Measurements from ENCODE around the gene RBFOX1.

RBFOX1 gene

DNA sequence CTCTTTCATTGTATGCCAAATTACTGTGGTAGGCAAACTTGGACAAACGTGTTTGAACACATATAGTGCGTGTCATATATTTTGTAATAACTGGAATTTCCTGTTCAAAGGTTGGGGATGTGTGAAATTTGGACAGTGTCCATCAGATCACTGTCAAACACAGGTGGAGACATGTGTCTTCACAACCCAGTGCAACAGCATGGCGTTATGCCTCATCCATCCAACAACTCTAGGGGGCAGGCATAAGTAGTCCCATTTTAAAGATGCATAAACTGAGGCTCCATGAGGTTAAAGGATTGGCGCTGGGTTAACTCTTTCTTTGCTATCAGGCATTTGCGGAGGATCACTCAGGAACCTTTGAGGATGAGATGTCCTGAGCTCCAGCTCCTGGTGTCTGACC is 103.7 kb downstream of the RBFOX1 start:
- Histone ChIP-seq H3K27ac (no peak overlapping the region), H3K36me3 (replicated peaks) (no peaks in the 10 kb centered on the region), H3K27me3 (replicated peaks) (no peaks in the 10 kb centered on the region), H3K4me3 (ENCODE audit: low read depth, low read length) (no peak overlapping the region)
- in situ Hi-C loops (cut with HindIII; ENCODE audit: low pct_ligation_motif_present, low sequenced_read_pairs): no loop called here
- DNase-seq: no peak
- TF ChIP-seq, protein P1, sequence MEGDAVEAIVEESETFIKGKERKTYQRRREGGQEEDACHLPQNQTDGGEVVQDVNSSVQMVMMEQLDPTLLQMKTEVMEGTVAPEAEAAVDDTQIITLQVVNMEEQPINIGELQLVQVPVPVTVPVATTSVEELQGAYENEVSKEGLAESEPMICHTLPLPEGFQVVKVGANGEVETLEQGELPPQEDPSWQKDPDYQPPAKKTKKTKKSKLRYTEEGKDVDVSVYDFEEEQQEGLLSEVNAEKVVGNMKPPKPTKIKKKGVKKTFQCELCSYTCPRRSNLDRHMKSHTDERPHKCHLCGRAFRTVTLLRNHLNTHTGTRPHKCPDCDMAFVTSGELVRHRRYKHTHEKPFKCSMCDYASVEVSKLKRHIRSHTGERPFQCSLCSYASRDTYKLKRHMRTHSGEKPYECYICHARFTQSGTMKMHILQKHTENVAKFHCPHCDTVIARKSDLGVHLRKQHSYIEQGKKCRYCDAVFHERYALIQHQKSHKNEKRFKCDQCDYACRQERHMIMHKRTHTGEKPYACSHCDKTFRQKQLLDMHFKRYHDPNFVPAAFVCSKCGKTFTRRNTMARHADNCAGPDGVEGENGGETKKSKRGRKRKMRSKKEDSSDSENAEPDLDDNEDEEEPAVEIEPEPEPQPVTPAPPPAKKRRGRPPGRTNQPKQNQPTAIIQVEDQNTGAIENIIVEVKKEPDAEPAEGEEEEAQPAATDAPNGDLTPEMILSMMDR (IDR thresholded peaks at IDR 0.05; ENCODE audit: low read depth, low read length, missing control alignments): no peak

DNA sequence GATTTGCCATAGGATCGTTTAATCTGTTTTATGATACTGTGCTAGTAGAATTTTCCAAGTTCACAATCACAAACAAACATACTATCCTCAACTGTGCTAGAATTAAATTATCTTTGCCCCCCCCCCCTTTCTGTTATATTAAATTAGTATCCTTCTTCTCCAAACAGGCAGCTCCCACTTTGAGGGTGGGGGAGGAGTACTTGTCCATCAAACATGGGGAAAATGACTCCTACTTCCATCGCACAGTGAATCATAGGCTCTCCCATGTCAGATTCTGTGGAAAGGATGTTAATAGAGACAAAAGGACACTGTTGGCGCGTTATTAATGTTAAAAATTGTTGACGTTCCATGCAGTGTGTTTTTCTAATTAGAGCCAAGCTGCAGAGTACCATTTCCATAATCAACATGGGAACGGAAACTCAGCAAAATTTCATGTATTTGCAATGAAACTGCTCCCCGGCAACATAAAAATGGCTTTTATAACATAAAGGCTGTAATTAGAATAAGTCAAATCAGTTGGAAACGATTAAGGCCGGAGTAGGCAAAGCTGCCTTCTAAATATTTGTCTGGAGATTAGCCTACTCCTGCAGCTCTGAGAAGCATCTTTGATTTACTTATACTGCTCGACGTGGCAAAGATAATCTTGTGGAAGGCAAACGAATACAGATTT is 104.6 kb downstream of the RBFOX1 start:
- Histone ChIP-seq H3K27me3 (replicated peaks) (no peaks in the 10 kb centered on the region), H3K27ac (no peak overlapping the region), H3K4me3 (ENCODE audit: low read depth, low read length) (no peak overlapping the region), H3K36me3 (replicated peaks) (no peaks in the 10 kb centered on the region)
- in situ Hi-C loops (cut with HindIII; ENCODE audit: low pct_ligation_motif_present, low sequenced_read_pairs): no loop called here
- TF ChIP-seq, protein P1 (IDR thresholded peaks at IDR 0.05; ENCODE audit: low read depth, low read length, missing control alignments): no peak
- DNase-seq: no peak

DNA sequence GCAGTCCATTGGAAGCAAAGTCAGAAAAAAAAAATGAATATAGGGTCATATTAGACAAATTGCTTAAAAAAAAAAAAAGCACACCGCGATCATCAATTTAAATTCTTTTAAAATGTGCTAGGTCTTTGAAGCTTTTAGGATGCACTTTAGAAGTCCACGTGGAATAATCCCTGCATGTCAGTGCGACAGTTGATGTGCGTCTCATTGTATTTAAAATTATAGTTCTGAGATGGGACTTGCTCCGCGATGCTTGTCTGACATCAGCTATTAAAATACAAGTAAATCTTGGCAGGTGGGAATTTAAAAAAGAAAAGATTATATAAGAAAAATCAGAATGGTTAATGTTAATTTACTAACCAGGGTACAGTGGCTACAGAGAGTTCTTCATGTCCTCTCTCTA is 105.2 kb downstream of the RBFOX1 start:
- Histone ChIP-seq H3K4me3 (ENCODE audit: low read depth, low read length) (no peak overlapping the region), H3K36me3 (replicated peaks) (no peaks in the 10 kb centered on the region), H3K27me3 (replicated peaks) (no peaks in the 10 kb centered on the region), H3K27ac (no peak overlapping the region)
- in situ Hi-C loops (cut with HindIII; ENCODE audit: low pct_ligation_motif_present, low sequenced_read_pairs): no loop called here
- DNase-seq: no peak
- TF ChIP-seq, protein P1 (IDR thresholded peaks at IDR 0.05; ENCODE audit: low read depth, low read length, missing control alignments): no peak

DNA sequence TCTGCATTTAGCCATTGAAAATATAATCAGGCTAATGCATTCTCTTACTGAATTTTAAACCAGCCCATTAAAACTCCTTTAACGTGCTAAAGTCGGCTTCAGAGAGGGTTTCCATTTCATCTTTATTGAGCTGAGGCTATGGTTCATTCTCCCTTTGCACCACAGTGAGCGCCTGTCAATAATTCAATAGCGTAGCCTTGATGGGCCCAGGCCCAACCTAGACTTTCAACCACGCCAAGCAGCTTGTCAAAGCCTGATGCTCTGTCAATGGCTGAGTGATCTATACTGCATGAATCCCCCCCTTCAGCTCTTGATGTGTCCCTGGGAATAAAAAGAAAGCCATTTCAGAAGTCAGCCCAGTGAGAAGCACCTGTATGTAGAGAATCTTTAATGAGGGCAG is 106.0 kb downstream of the RBFOX1 start:
- no peak for DNase-seq
- in situ Hi-C loops (cut with HindIII; ENCODE audit: low pct_ligation_motif_present, low sequenced_read_pairs): no loop called here
- Histone ChIP-seq H3K4me3 (ENCODE audit: low read depth, low read length) (no peak overlapping the region), H3K27me3 (replicated peaks) (no peaks in the 10 kb centered on the region), H3K36me3 (replicated peaks) (no peaks in the 10 kb centered on the region), H3K27ac (no peak overlapping the region)
- TF ChIP-seq, protein P1 (IDR thresholded peaks at IDR 0.05; ENCODE audit: low read depth, low read length, missing control alignments): no peak

GRCh38 chr16:7439518-7439917 is 106.9 kb downstream of the RBFOX1 start:
- H3K4me3 ChIP-seq (ENCODE audit: low read depth, low read length): no peak overlapping the region
- no peak for DNase-seq
- TF ChIP-seq, protein P1 (IDR thresholded peaks at IDR 0.05; ENCODE audit: low read depth, low read length, missing control alignments): no peak
- no peak overlapping the region for H3K27ac ChIP-seq
- in situ Hi-C loops (cut with HindIII; ENCODE audit: low pct_ligation_motif_present, low sequenced_read_pairs): no loop called here
- no peaks in the 10 kb centered on the region for H3K36me3 ChIP-seq (replicated peaks)
- no peaks in the 10 kb centered on the region for H3K27me3 ChIP-seq (replicated peaks)

GRCh38 chr16:7440886-7441400 is 108.3 kb downstream of the RBFOX1 start:
- TF ChIP-seq, protein P1 (IDR thresholded peaks at IDR 0.05; ENCODE audit: low read depth, low read length, missing control alignments): no peak
- H3K36me3 ChIP-seq (replicated peaks): no peaks in the 10 kb centered on the region
- H3K27me3 ChIP-seq (replicated peaks): no peaks in the 10 kb centered on the region
- no peak overlapping the region for H3K4me3 ChIP-seq (ENCODE audit: low read depth, low read length)
- DNase-seq: no peak
- in situ Hi-C loops (cut with HindIII; ENCODE audit: low pct_ligation_motif_present, low sequenced_read_pairs): no loop called here
- H3K27ac ChIP-seq: no peak overlapping the region

All from brain microvascular endothelial cell (primary cell).